ENCODE measurements around the gene TBXT. TPM values are rescaled to one million over a fixed set of nuclear protein-coding genes. Genes with fewer than 3 reads are reported as not detected.
"Not testable (repeated sequence)": the region's sequence is repeated elsewhere in the genome, so short reads cannot be mapped to it uniquely, and the experiment has no call there.

The TBXT gene
- polyA plus RNA-seq, 1 donor from 2014 or later, result not detected

GRCh38 chr6:166176106-166176505 lies 8.5 kb upstream of the TBXT start:
- no peaks in the 10 kb centered on the region for H3K9me2 ChIP-seq (ENCODE audit: insufficient read depth, low read length)
- no peak overlapping the region for H2AFZ ChIP-seq (ENCODE audit: low read depth, low read length)
- TF ChIP-seq TAF1 (IDR thresholded peaks at IDR 0.05; ENCODE audit: low read depth) (no peak), EZH2 (IDR thresholded peaks at IDR 0.05; ENCODE audit: borderline replicate concordance, insufficient read depth, low read length, poor library complexity, severe bottlenecking) (no peak), EP300 (conservative IDR thresholded peaks at IDR 0.05; ENCODE audit: poor library complexity, severe bottlenecking) (no peak), SMC3 (conservative IDR thresholded peaks at IDR 0.05; ENCODE audit: poor library complexity) (no peak), MXI1 (conservative IDR thresholded peaks at IDR 0.05; ENCODE audit: poor library complexity, severe bottlenecking) (no peak), RAD21 (conservative IDR thresholded peaks at IDR 0.05) (no peak), POLR2AphosphoS5 (IDR thresholded peaks at IDR 0.05) (no peak)
- TF ChIP-seq, protein P1, sequence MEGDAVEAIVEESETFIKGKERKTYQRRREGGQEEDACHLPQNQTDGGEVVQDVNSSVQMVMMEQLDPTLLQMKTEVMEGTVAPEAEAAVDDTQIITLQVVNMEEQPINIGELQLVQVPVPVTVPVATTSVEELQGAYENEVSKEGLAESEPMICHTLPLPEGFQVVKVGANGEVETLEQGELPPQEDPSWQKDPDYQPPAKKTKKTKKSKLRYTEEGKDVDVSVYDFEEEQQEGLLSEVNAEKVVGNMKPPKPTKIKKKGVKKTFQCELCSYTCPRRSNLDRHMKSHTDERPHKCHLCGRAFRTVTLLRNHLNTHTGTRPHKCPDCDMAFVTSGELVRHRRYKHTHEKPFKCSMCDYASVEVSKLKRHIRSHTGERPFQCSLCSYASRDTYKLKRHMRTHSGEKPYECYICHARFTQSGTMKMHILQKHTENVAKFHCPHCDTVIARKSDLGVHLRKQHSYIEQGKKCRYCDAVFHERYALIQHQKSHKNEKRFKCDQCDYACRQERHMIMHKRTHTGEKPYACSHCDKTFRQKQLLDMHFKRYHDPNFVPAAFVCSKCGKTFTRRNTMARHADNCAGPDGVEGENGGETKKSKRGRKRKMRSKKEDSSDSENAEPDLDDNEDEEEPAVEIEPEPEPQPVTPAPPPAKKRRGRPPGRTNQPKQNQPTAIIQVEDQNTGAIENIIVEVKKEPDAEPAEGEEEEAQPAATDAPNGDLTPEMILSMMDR (IDR thresholded peaks at IDR 0.05; ENCODE audit: poor library complexity, severe bottlenecking), result no peak
- TF ChIP-seq, protein P2, sequence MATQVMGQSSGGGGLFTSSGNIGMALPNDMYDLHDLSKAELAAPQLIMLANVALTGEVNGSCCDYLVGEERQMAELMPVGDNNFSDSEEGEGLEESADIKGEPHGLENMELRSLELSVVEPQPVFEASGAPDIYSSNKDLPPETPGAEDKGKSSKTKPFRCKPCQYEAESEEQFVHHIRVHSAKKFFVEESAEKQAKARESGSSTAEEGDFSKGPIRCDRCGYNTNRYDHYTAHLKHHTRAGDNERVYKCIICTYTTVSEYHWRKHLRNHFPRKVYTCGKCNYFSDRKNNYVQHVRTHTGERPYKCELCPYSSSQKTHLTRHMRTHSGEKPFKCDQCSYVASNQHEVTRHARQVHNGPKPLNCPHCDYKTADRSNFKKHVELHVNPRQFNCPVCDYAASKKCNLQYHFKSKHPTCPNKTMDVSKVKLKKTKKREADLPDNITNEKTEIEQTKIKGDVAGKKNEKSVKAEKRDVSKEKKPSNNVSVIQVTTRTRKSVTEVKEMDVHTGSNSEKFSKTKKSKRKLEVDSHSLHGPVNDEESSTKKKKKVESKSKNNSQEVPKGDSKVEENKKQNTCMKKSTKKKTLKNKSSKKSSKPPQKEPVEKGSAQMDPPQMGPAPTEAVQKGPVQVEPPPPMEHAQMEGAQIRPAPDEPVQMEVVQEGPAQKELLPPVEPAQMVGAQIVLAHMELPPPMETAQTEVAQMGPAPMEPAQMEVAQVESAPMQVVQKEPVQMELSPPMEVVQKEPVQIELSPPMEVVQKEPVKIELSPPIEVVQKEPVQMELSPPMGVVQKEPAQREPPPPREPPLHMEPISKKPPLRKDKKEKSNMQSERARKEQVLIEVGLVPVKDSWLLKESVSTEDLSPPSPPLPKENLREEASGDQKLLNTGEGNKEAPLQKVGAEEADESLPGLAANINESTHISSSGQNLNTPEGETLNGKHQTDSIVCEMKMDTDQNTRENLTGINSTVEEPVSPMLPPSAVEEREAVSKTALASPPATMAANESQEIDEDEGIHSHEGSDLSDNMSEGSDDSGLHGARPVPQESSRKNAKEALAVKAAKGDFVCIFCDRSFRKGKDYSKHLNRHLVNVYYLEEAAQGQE (IDR thresholded peaks at IDR 0.05; ENCODE audit: borderline replicate concordance), result no peak
- H3K27me3 ChIP-seq (ENCODE audit: insufficient read depth, low read depth, low read length), result peaks cover 31% of the 10 kb centered on the region
- no peaks in the 10 kb centered on the region for H3K9me3 ChIP-seq (ENCODE audit: low read length)
- no peaks in the 10 kb centered on the region for H3F3A ChIP-seq (ENCODE audit: insufficient read depth, low read length, poor library complexity, severe bottlenecking)
- H3K9ac ChIP-seq (ENCODE audit: low read length), result no peak overlapping the region
- no peaks in the 10 kb centered on the region for H4K20me1 ChIP-seq (ENCODE audit: insufficient read depth)
- H3K27ac ChIP-seq (ENCODE audit: low read length), result no peak overlapping the region
- no peak overlapping the region for H3K4me3 ChIP-seq (ENCODE audit: low read length)
- no peaks in the 10 kb centered on the region for H3K36me3 ChIP-seq (ENCODE audit: insufficient read depth, low read length)
- no peaks in the 10 kb centered on the region for H3K79me2 ChIP-seq (replicated peaks; ENCODE audit: insufficient read depth, low read length)
- H3K4me2 ChIP-seq (ENCODE audit: low read length), result no peak overlapping the region

DNA sequence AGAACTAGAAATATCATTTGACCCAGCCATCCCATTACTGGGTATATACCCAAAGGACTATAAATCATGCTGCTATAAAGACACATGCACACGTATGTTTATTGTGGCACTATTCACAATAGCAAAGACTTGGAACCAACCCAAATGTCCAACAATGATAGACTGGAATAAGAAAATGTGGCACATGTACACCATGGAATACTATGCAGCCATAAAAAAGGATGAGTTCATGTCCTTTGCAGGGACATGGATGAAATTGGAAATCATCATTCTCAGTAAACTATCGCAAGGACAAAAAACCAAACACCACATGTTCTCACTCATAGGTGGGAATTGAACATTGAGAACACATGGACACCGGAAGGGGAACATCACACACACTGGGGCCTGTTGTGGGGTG lies 7.4 kb upstream of the TBXT start:
- H3K36me3 ChIP-seq (ENCODE audit: insufficient read depth, low read length); H3K4me3 ChIP-seq (ENCODE audit: low read length); H3F3A ChIP-seq (ENCODE audit: insufficient read depth, low read length, poor library complexity, severe bottlenecking); H3K27ac ChIP-seq (ENCODE audit: low read length); H3K9me2 ChIP-seq (ENCODE audit: insufficient read depth, low read length); H2AFZ ChIP-seq (ENCODE audit: low read depth, low read length); H3K9me3 ChIP-seq (ENCODE audit: low read length); H3K9ac ChIP-seq (ENCODE audit: low read length); H3K79me2 ChIP-seq (replicated peaks; ENCODE audit: insufficient read depth, low read length); H4K20me1 ChIP-seq (ENCODE audit: insufficient read depth); H3K4me2 ChIP-seq (ENCODE audit: low read length): not testable (repeated sequence)
- peaks cover 41% of the 10 kb centered on the region for H3K27me3 ChIP-seq (ENCODE audit: insufficient read depth, low read depth, low read length)

DNA sequence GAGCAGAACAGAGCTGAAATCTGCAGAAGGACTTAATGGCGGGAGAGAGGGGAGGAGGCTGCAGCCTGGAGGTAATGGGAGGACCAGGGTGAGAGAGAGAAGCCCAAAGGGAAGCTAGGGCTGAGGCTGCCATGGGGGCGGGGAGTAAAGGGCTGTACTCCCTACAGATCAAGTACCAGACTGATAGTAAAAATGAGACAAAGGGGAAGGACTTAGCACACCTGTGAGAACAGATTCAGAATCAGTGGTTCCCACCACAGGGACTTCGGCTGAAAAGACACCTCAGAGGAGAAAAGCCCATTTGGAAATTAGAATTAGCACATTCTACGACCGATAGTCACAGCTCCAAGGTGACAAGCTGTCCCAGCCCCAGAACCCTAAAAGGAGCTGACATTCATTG lies 6.4 kb upstream of the TBXT start:
- Histone ChIP-seq H3K9me2 (ENCODE audit: insufficient read depth, low read length) (no peaks in the 10 kb centered on the region), H3K79me2 (replicated peaks; ENCODE audit: insufficient read depth, low read length) (no peaks in the 10 kb centered on the region), H2AFZ (ENCODE audit: low read depth, low read length) (no peak overlapping the region), H3K27ac (ENCODE audit: low read length) (no peak overlapping the region), H3K27me3 (ENCODE audit: insufficient read depth, low read depth, low read length) (peaks cover 52% of the 10 kb centered on the region), H3F3A (ENCODE audit: insufficient read depth, low read length, poor library complexity, severe bottlenecking) (no peaks in the 10 kb centered on the region), H3K9ac (ENCODE audit: low read length) (no peak overlapping the region), H3K9me3 (ENCODE audit: low read length) (no peaks in the 10 kb centered on the region), H3K36me3 (ENCODE audit: insufficient read depth, low read length) (no peaks in the 10 kb centered on the region), H4K20me1 (ENCODE audit: insufficient read depth) (no peaks in the 10 kb centered on the region), H3K4me3 (ENCODE audit: low read length) (no peak overlapping the region), H3K4me2 (ENCODE audit: low read length) (no peak overlapping the region)
- no peak for TF ChIP-seq TAF1 (IDR thresholded peaks at IDR 0.05; ENCODE audit: low read depth)
- TF ChIP-seq SMC3 (conservative IDR thresholded peaks at IDR 0.05; ENCODE audit: poor library complexity), result no peak
- TF ChIP-seq RAD21 (conservative IDR thresholded peaks at IDR 0.05), result no peak
- TF ChIP-seq MXI1 (conservative IDR thresholded peaks at IDR 0.05; ENCODE audit: poor library complexity, severe bottlenecking), result no peak
- no peak for TF ChIP-seq EZH2 (IDR thresholded peaks at IDR 0.05; ENCODE audit: borderline replicate concordance, insufficient read depth, low read length, poor library complexity, severe bottlenecking)
- TF ChIP-seq, protein P1 (IDR thresholded peaks at IDR 0.05; ENCODE audit: poor library complexity, severe bottlenecking), result no peak
- TF ChIP-seq EP300 (conservative IDR thresholded peaks at IDR 0.05; ENCODE audit: poor library complexity, severe bottlenecking), result no peak
- TF ChIP-seq, protein P2 (IDR thresholded peaks at IDR 0.05; ENCODE audit: borderline replicate concordance), result no peak
- TF ChIP-seq POLR2AphosphoS5 (IDR thresholded peaks at IDR 0.05), result no peak

Measured in neural cell (in vitro differentiated cells).